ENCODE results near the gene GNA12. TPM values are rescaled to one million over a fixed set of nuclear protein-coding genes. Genes with fewer than 3 reads are reported as not detected.

GNA12 gene
- total RNA-seq, 1 experiment from 2014 or later: 15.0 TPM

- intact Hi-C loops (cut with micrococcal nuclease): no loop called here
- no TSS peak for BruUV-seq (replicated peaks)
- ChIA-PET CTCF (no interaction called here), POLR2A (ENCODE audit: unreplicated experiment) (no interaction called here)
- no peak overlapping the region for H3K4me2 ChIP-seq (ENCODE audit: low read length)
- no peaks in the 10 kb centered on the region for H3K9me3 ChIP-seq (ENCODE audit: low read length)
- H3K9me2 ChIP-seq (replicated peaks; ENCODE audit: low read length): no peaks in the 10 kb centered on the region
- no peak for ATAC-seq
- H3K9ac ChIP-seq (ENCODE audit: low read length): no peak overlapping the region
- peaks cover 24% of the 10 kb centered on the region for H3K36me3 ChIP-seq (ENCODE audit: low read depth, low read length)
- H2AFZ ChIP-seq (ENCODE audit: low read length): no peak overlapping the region
- no peaks in the 10 kb centered on the region for H3K27me3 ChIP-seq (ENCODE audit: low read length)
- H3K27ac ChIP-seq (ENCODE audit: low read length): no peak overlapping the region
- no peak for DNase-seq
- no peak overlapping the region for H3K4me3 ChIP-seq (ENCODE audit: low read length)
- peaks cover 62% of the 10 kb centered on the region for H3K79me2 ChIP-seq (ENCODE audit: low read length)
- no peaks in the 10 kb centered on the region for H3F3A ChIP-seq (ENCODE audit: low read length, unreplicated experiment)
- no peak for TF ChIP-seq EZH2phosphoT487 (IDR thresholded peaks at IDR 0.05; ENCODE audit: borderline replicate concordance, low read length)
- TF ChIP-seq CTCF (conservative IDR thresholded peaks at IDR 0.05; ENCODE audit: low read depth, low read length): no peak
- TF ChIP-seq EZH2 (IDR thresholded peaks at IDR 0.05; ENCODE audit: low read length, unreplicated experiment): no peak
- no peaks in the 10 kb centered on the region for H4K20me1 ChIP-seq (ENCODE audit: low read length)
- H3K4me1 ChIP-seq (ENCODE audit: insufficient read depth, low read length): peaks cover 13% of the 10 kb centered on the region
Observed at GRCh38 chr7:2796358-2797352, 47.5 kb downstream of the GNA12 start.

GRCh38 chr7:2795906-2796305 is 48.2 kb downstream of the GNA12 start:
- Histone ChIP-seq H3K27ac (ENCODE audit: low read length) (no peak overlapping the region), H4K20me1 (ENCODE audit: low read length) (no peaks in the 10 kb centered on the region), H3K9ac (ENCODE audit: low read length) (no peak overlapping the region), H3K4me1 (ENCODE audit: insufficient read depth, low read length) (peaks cover 5% of the 10 kb centered on the region), H3K4me3 (ENCODE audit: low read length) (no peak overlapping the region), H3K27me3 (ENCODE audit: low read length) (no peaks in the 10 kb centered on the region), H3F3A (ENCODE audit: low read length, unreplicated experiment) (no peaks in the 10 kb centered on the region), H3K79me2 (ENCODE audit: low read length) (peaks cover 55% of the 10 kb centered on the region), H3K9me2 (replicated peaks; ENCODE audit: low read length) (no peaks in the 10 kb centered on the region), H2AFZ (ENCODE audit: low read length) (no peak overlapping the region), H3K9me3 (ENCODE audit: low read length) (no peaks in the 10 kb centered on the region), H3K4me2 (ENCODE audit: low read length) (no peak overlapping the region), H3K36me3 (ENCODE audit: low read depth, low read length) (peaks cover 24% of the 10 kb centered on the region)
- TF ChIP-seq EZH2 (IDR thresholded peaks at IDR 0.05; ENCODE audit: low read length, unreplicated experiment): no peak
- no peak for TF ChIP-seq EZH2phosphoT487 (IDR thresholded peaks at IDR 0.05; ENCODE audit: borderline replicate concordance, low read length)
- TF ChIP-seq CTCF (conservative IDR thresholded peaks at IDR 0.05; ENCODE audit: low read depth, low read length): no peak
- ATAC-seq (no peak), DNase-seq (no peak)
- intact Hi-C loops (cut with micrococcal nuclease): no loop called here
- no TSS peak for BruUV-seq (replicated peaks)
- ChIA-PET POLR2A (ENCODE audit: unreplicated experiment) (no interaction called here), CTCF (no interaction called here)

Measured in PC-3 (cell line).